C4-2B (cell line): ENCODE measurements around the gene PHKA2.

Experiments used
- H3K27ac ChIP-seq: fragments of 450-650 bp; 2 replicates; pipeline ENCODE4 v1.5.1; 2017
- CTCF ChIP-seq: fragments of 450-650 bp; conservative IDR thresholded peaks from 2 replicates; pipeline ENCODE4 v1.5.1; 2017; ENCODE audit warnings: mild to moderate bottlenecking
- ZFX ChIP-seq: fragments of 450-650 bp; IDR thresholded peaks from 2 replicates; pipeline ENCODE4 v1.6.1; 2017

PHKA2 gene

DNA sequence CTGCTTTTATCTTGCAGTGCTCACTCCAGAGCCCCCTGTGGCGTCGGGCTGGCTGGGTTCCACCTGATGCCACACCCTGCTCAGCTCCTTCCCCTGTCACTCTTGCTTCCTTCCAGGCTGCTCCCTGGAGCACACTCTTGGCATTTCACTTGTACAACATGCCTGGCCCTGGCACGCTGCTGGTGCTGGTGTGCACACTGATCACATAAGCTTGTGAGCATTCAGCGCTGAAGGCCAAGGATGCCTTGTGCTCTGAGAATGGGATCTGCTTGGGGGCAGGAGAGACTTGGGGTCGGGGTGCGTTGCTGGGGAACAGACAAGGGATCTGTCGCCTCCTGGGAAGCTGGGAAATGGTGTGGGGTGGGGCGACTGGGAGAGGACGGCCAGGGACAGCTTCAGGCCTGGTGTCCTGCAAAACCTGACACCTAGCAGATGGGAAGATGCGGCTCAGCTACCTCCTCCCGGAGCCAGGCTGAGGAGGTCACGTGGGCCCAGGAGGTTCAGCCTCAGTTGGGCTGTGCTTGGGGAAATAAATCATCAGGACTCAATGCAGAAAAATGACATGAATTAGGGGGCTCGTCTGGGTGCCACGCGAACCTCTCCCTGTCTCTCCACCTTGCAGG is 108.5 kb downstream of the PHKA2 start:
- no peak for TF ChIP-seq ZFX
- TF ChIP-seq CTCF, result no peak
- no peak overlapping the region for H3K27ac ChIP-seq

DNA sequence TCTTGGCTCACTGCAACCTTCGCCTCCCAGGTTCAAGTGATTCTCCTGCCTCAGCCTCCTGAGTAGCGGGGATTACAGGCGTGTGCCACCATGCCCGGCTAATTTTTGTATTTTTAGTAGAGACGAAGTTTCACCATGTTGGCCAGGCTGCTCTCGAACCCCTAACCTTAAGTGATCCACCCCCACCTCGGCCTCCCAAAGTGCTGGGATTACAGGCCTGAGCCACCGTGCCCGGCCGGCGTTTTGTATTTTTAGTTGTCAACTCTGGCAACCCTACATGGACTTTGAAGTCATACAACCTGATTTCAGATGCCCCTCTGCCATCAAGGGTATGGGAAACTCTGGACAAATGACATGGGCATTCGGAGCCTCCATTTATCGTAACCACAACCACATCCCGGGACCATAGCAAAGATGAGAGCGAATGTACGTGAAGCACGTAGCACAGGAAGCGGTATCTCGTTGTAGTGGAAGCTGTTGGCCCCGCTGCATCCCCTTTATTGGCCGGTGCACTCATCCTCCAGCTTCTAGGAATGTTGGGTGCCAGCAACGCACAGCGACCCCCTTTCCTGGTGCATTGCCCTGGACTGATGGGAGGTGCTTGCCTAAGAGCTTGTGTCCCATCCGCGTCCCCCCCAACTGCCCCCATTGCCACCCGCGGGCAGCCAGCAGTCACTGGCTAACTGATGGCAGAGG is 109.2 kb downstream of the PHKA2 start:
- TF ChIP-seq ZFX, result no peak
- TF ChIP-seq CTCF, result no peak
- no peak overlapping the region for H3K27ac ChIP-seq

DNA sequence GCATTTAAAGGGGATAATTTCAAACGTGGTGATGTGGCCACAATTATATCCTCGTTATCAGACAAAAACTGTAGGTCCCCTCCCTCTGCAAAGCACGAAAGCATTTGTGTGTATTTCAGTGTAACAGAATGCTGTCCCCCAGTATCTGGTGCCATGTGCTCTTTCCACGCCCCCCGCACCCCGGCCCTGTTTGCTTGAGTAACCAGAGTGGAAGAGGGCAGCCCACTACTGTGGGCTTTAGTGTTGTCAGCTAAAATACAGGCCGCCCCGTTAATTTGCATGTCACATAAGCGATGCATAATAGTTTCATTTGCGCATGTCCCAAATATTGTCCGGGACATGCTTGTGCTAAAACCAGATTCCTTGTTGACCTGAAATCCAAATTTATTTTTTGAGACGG is 110.1 kb downstream of the PHKA2 start:
- H3K27ac ChIP-seq, result no peak overlapping the region
- no peak for TF ChIP-seq ZFX
- TF ChIP-seq CTCF, result no peak

DNA sequence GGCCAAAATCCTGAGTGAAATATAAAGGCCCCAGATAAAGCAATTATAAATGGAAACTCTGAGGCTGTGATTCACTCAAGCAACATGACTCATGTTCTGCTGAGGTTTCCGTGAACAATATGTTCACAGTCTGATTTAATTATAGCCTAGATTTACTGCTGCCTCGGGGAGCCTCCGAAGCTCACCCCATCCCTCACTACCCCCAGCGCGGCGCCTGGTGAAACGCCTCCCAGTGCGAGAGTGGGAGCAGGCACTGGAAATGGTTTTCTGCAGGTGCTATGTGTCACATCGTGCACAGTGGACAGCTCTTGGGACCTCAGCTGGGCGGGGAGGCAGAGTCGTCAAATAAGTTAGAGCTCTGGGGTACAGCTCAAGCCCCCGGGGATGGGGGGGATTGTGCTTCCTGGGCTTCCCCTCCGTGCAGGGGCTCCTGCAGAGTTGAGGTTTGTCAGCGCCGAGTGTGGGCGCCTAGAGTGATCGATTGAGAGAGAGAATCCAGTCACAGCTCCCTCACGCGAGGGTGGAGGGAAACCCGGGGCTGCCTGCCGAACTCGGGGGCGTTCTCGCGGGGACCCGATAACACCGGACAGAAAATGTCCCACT is 110.6 kb downstream of the PHKA2 start:
- no peak for TF ChIP-seq ZFX
- TF ChIP-seq CTCF, result no peak
- no peak overlapping the region for H3K27ac ChIP-seq

GRCh38 chrX:18872621-18873020 is 111.3 kb downstream of the PHKA2 start:
- no peak for TF ChIP-seq CTCF
- TF ChIP-seq ZFX, result no peak
- H3K27ac ChIP-seq, result no peak overlapping the region

- H3K27ac ChIP-seq, result no peak overlapping the region
- TF ChIP-seq ZFX (no peak), CTCF (no peak)
Observed at GRCh38 chrX:18871970-18872369, 111.9 kb downstream of the PHKA2 start.

DNA sequence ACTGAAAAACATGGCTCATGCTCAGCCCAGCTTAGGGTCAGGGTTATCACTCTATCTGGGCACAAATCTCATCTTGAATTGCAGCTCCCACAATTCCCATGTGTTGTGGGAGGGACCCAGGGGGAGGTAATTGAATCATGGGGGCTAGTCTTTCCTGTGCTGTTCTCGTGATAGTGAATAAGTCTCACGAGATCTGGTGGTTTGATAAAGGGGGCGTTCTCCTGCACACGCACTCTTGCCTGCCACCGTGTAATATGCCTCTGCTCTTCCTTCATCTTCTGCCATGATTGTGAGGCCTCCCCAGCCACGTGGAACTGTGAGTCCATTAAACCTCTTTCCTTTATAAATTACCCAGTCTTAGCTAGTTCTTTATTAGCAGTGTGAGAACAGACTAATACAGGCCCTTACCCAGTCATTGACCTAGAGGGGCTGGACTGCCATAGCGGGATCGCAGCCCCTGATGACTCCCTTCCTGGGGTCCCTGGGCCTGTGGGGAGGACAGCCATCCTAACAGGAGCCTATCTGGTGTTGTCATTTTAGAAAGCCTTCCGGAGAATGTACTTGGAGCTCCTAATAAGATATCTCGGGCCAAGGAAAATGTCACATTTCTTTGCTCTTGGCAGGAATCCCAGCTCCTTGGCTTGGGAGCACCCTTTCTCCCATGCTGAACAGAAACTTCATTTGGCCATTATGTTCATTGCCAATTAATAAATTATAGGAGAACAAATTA is 112.6 kb downstream of the PHKA2 start:
- TF ChIP-seq ZFX (no peak), CTCF (no peak)

More for the DNA sequence above, 112.6 kb downstream of the PHKA2 start:
- no peak overlapping the region for H3K27ac ChIP-seq
